NCI-H2081 (cell line): Measurements from ENCODE around the gene LRR1.

Experiments
- DNase-seq, 2 experiments: peaks; one replicate each; lab custom pipeline; 2025; lab: John Stamatoyannopoulos, UW

Gene LRR1, protein sequence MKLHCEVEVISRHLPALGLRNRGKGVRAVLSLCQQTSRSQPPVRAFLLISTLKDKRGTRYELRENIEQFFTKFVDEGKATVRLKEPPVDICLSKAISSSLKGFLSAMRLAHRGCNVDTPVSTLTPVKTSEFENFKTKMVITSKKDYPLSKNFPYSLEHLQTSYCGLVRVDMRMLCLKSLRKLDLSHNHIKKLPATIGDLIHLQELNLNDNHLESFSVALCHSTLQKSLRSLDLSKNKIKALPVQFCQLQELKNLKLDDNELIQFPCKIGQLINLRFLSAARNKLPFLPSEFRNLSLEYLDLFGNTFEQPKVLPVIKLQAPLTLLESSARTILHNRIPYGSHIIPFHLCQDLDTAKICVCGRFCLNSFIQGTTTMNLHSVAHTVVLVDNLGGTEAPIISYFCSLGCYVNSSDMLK

DNA sequence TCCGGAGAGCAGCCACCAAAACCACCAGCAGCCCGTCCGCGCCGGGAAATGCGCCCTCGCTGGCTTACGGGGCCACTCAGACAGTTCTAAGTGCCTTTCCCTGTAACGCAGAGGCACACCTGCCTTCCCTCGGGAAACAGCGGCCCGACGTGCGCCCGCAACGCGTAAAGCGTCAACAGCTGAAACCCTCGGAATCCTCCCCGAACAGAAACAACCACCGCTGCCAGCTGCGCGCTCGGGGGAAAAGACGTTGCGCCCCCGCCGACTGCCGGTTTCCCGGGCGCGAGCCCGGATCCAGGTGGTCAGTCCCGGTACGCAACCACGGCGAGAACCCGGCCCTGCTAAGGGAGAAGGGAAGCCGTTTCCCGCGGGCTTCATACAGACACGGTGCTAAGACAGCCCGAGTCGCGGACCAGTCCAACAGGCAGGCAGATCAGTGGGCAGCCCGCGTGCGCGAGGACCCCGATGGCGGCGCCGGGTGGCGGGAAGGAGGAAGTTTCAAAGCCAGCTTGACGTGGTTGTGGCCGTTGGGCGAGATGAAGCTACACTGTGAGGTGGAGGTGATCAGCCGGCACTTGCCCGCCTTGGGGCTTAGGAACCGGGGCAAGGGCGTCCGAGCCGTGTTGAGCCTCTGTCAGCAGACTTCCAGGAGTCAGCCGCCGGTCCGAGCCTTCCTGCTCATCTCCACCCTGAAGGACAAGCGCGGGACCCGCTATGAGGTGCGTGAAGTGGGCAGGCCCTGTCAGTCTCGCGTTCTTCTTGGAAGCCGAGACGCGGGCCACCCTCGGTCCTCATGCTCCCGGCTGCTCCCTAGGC lies at the start of gene LRR1:
LRR1 (plus strand) TSS at position 456 of the 816 bp plus-strand sequence; CDS start at position 537, 81 bp downstream.
- peak; percentile 74 to 87 for DNase-seq

DNA sequence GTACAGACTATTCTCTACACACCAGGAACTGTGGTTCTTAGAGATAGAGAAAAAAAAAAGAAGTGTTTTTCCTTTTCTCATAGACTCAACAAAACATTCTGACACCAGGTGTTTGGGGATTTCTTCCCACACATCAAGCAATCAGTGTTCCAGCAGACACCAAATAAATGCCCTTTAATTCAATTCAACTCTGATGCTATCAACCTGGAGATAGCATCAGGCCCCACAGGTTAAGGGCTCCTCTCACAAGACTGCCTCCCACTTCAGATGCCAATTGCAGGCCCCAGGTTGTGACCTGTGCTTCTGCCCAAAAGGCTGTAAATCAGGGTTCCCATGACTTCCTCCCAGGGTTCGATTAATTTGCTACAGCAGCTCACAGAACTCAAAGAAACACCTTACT lies 49.3 kb upstream of the LRR1 start:
- DNase-seq: no peak

DNA sequence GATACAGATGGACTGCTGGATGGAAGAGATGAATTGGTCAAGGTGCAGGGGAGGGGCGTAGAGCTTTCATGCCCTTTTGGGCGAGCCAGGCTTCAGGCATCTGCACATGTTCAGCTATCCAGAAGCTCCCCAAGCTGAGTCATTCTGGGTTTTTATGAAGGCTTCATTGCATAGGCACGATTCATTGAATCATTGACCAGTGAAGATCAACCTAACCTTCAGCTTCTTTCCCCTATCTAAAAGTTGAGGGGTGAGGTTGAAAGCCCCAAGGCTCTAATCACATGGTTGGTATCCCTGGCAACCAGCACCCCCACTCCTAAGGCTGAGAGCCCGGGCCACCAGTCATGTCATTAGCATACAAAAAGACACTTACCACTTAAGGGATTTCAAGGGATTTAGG lies 48.9 kb upstream of the LRR1 start:
- DNase-seq: no peak

GRCh38 chr14:49550286-49551184 lies 48.2 kb upstream of the LRR1 start:
- DNase-seq: peak in 1 of 2 experiments; percentile 8

GRCh38 chr14:49551569-49551968 lies 47.2 kb upstream of the LRR1 start:
- no peak for DNase-seq

DNA sequence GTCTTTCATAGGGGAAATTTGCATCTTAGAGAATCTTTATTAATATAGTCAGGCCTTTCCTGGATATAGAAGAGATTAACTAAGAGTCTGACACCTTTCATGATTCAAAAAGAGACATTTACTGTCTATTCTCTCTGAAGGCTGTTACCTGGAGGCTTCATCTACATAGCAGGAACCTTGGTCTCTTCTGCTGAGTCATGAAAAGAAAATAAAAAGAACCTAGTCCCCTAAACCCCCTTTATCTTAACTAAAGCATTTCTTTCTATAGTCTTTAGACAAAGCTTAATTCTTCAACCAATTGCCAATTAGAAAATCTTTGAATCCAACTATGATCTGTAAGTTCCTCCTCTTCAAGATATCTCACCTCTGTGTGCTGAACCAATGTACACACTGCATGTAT lies 45.6 kb upstream of the LRR1 start:
- no peak for DNase-seq

DNA sequence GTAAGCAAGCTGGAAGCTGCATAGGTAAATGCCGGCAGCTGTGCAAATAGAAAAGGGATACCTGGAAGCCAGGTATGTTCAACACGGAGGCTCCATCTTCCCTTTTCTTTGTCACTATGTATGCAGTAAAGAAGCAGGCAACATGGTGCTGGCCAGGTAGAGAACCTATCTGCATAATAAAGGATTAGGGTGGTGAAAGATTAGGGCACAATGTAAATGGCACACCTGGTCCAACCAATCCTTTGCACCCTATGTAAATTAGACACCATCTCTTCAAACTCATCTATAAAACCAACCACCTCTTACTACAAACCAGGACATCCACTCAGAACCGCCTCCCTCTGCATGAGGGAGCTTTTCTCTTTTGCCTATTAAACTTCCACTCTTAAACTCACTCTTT lies 44.8 kb upstream of the LRR1 start:
- peak; percentile 23 to 71 for DNase-seq

DNA sequence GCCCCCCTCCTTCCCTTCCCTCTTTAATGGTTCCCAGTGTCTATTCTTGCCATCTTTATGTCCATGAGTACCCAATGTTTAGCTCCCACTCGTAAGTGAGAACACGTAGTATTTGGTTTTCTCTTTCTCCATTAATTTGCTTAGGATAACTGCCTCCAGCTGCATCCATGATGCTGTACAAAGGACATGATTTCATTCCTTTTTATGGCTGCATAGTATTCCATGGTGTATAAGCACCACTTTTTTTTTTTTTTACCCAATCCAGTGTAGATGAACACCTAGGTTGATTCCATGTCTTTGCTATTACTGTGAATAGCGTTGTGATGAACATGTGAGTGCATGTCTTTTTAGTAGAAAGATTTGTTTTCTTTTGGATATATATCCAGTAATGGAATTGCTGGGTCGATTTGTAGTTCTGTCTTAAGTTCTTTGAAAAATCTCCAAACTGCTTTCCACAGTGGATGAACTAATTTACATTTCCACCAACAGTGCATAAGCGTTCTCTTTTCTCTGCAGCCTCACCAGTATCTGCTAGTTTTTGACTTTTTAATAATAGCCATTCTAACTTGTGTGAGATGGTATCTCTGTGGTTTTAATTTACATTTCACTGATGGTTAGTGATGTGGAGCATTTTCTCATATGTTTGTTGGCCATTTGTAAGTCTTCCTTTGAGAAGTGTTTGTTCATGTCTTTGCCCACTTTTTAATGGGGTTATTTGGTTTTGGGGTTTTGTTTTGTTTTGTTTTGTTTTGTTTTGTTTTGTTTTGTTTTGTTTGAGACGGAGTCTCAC lies 38.6 kb upstream of the LRR1 start:
- no peak for DNase-seq

GRCh38 chr14:49566714-49567113 lies 32.0 kb upstream of the LRR1 start:
- DNase-seq: no peak

- no peak for DNase-seq
Observed at GRCh38 chr14:49569281-49569680, 29.5 kb upstream of the LRR1 start.

DNA sequence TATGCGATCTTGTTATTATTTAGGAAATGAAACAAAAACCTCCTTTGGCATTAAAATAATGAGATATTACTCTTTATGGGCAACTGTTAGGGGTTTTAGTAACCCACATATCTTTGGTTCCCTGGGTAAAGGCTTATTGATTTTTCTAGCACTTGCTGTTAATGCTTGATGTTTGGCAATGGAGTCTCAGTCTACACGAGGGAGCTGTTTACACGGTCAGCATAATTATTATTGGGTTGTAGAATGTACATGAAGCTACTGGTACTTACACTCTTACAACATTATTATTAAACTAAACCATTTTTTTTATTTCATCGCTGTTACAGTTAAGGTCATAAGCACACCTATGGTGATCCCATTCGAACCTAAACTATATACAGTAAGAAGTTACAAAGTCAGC lies 24.7 kb upstream of the LRR1 start:
- no peak for DNase-seq

- no peak for DNase-seq
Observed at GRCh38 chr14:49578141-49578540, 20.6 kb upstream of the LRR1 start.

DNA sequence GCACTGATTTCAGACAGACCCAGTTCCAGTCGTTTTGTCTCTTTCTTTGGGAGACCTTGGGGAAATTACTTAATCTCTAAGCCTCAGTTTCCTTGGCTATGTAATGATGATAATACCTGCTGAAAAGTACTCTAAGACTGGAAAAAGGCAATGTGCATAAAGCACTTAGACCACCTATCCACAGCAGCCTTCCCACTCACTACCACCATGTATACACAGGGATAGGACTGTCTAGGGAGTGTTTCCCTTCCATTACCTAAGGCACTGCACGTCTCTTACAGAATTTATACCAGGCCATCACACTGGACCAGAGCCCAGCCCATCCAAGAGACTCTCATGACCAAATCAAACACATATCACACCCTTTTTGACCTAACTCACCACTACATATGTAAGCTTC lies 18.9 kb upstream of the LRR1 start:
- DNase-seq: no peak

GRCh38 chr14:49581209-49582112 lies 17.3 kb upstream of the LRR1 start:
- DNase-seq: no peak

DNA sequence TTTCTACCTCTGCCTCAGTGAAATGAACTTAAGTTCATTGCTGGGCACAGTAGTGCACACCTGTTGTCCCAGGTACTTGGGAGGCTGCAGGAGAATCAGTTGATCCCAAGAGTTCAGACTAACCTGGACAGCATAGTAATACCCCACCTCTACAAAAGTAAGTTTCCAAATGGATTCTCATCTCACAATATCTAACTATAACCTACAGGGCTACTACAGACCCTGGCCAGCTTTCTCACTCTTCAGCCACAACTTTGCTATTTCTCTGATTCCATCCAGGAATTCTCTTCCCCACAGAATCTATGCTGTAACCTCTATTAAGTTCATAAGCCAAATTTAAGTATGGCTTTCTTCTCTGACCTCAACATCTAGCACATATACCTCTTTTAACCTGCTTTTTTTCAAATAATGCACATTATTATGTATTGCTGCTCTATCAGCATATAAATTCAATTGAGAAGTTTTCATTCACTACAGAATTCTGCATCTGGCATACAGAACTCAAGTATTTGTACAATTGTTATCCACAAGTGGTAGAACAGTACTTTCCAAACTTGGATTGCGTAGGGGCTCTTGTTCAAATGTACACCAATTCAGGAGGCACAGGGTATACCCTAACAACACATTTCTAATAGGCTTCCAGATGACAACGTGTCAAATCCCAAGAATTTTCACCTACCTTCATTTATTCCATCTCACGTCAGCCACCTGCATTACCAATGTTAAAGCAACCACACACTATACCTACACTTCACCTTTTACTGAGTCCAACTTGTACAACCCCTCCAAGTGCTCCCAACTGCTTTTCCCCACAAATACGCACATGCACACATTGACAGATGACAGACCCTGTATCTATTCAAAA lies 16.4 kb upstream of the LRR1 start:
- DNase-seq: no peak

DNA sequence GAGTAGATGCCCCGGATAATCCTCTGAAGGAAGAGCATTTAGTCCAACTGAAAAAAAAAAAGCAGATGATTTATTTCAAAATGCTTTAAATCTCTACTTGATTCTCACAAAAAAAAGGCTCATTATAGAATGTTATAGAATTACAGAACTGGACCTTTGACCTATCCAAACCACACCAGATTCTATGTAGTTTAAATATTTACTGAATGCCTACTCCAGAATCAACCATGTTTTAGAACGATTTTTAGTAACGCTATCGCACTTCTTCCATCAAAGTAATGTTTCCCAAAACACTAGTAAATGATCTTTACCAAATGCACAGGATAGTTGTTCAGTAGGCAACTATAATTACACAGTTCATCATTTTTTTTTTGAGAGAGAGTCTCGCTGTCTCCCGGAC lies 15.1 kb upstream of the LRR1 start:
- DNase-seq: no peak

DNA sequence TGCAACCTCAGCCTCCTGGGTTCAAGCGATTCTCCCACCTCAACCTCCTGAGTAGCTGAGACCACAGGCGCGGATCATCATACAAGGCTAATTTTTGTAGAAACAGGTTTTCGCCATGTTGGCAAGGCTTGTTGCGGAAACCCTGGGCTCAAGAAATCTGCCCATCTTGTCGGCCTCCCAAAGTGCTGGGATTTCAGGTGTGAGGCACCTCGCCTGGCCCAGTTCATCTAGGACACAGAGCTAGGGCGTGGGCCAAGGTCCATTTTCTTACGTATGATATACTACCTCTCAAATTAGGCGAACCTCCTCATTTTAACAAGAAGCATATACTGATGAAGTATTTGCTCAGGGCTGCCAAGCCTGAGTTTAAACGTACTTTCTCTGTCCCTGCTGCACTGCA lies 14.7 kb upstream of the LRR1 start:
- DNase-seq: no peak

GRCh38 chr14:49584981-49585640 lies 13.6 kb upstream of the LRR1 start:
- peak in 1 of 2 experiments; percentile 5 for DNase-seq
